ENCODE results near the gene CLOCK. TPM values are rescaled to one million over a fixed set of nuclear protein-coding genes. Genes with fewer than 3 reads are reported as not detected.
A peak's percentile ranks its signal among the peaks of the same experiment; 100 is the strongest.

The CLOCK gene
- total RNA-seq, 1 experiment from 2014 or later, result 9.5 TPM

GRCh38 chr4:55397126-55397436 lies 149.6 kb downstream of the CLOCK start:
- Mint-ChIP-seq H3K36me3 (ENCODE audit: insufficient read depth, unreplicated experiment) (peaks cover 47% of the 10 kb centered on the region), H3K4me3 (ENCODE audit: unreplicated experiment) (peak overlapping the region; percentile 91), H3K27me3 (ENCODE audit: insufficient read depth, unreplicated experiment) (no peaks in the 10 kb centered on the region), H3K4me1 (ENCODE audit: low read depth, unreplicated experiment) (peaks cover 24% of the 10 kb centered on the region), H3K9me3 (ENCODE audit: unreplicated experiment) (no peaks in the 10 kb centered on the region), H3K27ac (ENCODE audit: unreplicated experiment) (peak overlapping the region; percentile 91)
- Histone ChIP-seq H3K4me3 (ENCODE audit: low read depth, low read length) (peak overlapping the region; percentile 89), H3K4me1 (peaks cover 12% of the 10 kb centered on the region; the same call in 1 of the 2 replicates), H3K36me3 (ENCODE audit: control insufficient read depth, insufficient read depth, low read length) (no peaks in the 10 kb centered on the region), H3K27me3 (replicated peaks; ENCODE audit: control insufficient read depth, insufficient read depth, low read length) (no peaks in the 10 kb centered on the region), H3K9me3 (no peaks in the 10 kb centered on the region)
- no peak for TF ChIP-seq CTCF (IDR thresholded peaks at IDR 0.05; ENCODE audit: insufficient read depth in 1 of 2, low read depth in 1 of 2, low read length in 1 of 2, severe bottlenecking in 1 of 2, unreplicated experiment in 1 of 2)
- ChIA-PET CTCF (interaction anchor here (0.7 kb wide), 1 partner anchor 70 kb away, joined by 3 read pairs; no protein-coding TSS in a partner anchor), POLR2A (no interaction called here)
- intact Hi-C loops (cut with micrococcal nuclease; ENCODE audit: unreplicated experiment), result no loop called here
- BruUV-seq (replicated peaks), result no TSS peak
- no peak for DNase-seq

GRCh38 chr4:55396308-55397125 lies 150.2 kb downstream of the CLOCK start:
- peaks cover 12% of the 10 kb centered on the region; the same call in 1 of the 2 replicates for H3K4me1 ChIP-seq
- intact Hi-C loops (cut with micrococcal nuclease; ENCODE audit: unreplicated experiment), result no loop called here
- Mint-ChIP-seq H3K27me3 (ENCODE audit: insufficient read depth, unreplicated experiment) (no peaks in the 10 kb centered on the region), H3K9me3 (ENCODE audit: unreplicated experiment) (no peaks in the 10 kb centered on the region), H3K4me1 (ENCODE audit: low read depth, unreplicated experiment) (peaks cover 24% of the 10 kb centered on the region), H3K4me3 (ENCODE audit: unreplicated experiment) (peak overlapping the region; percentile 91), H3K36me3 (ENCODE audit: insufficient read depth, unreplicated experiment) (peaks cover 47% of the 10 kb centered on the region), H3K27ac (ENCODE audit: unreplicated experiment) (peak overlapping the region; percentile 94)
- TSS peak; percentile 30 for BruUV-seq (replicated peaks)
- POLR2A ChIA-PET, result no interaction called here
- H3K4me3 ChIP-seq (ENCODE audit: low read depth, low read length), result peak overlapping the region; percentile 89
- peak; percentile 56 to 65 for DNase-seq
- CTCF ChIA-PET, result interaction anchor here (0.7 kb wide), 1 partner anchor 69 kb away, joined by 3 read pairs; no protein-coding TSS in a partner anchor
- no peak for TF ChIP-seq CTCF (IDR thresholded peaks at IDR 0.05; ENCODE audit: insufficient read depth in 1 of 2, low read depth in 1 of 2, low read length in 1 of 2, severe bottlenecking in 1 of 2, unreplicated experiment in 1 of 2)
- no peaks in the 10 kb centered on the region for H3K36me3 ChIP-seq (ENCODE audit: control insufficient read depth, insufficient read depth, low read length)
- H3K9me3 ChIP-seq, result no peaks in the 10 kb centered on the region
- H3K27me3 ChIP-seq (replicated peaks; ENCODE audit: control insufficient read depth, insufficient read depth, low read length), result no peaks in the 10 kb centered on the region

GRCh38 chr4:55395529-55396307 lies 151.0 kb downstream of the CLOCK start, which contains the start of gene TMEM165:
TMEM165 (plus strand) TSS chr4:55395957; CDS start chr4:55396190, 233 bp downstream.
- peak within 1 kb of the TSS; percentile 89 for H3K4me3 ChIP-seq (ENCODE audit: low read depth, low read length)

More at GRCh38 chr4:55395529-55396307, 151.0 kb downstream of the CLOCK start, which contains the start of gene TMEM165:
- peaks cover 24% of the 10 kb centered on the region for H3K4me1 Mint-ChIP-seq (ENCODE audit: low read depth, unreplicated experiment)
- no peaks in the 10 kb centered on the region for H3K27me3 Mint-ChIP-seq (ENCODE audit: insufficient read depth, unreplicated experiment)
- POLR2A ChIA-PET, result interaction anchor here (0.7 to 1.1 kb wide), 3 partner anchors 10 to 734 kb away, joined by 3 to 4 read pairs (median 3); no protein-coding TSS in a partner anchor
- Histone ChIP-seq H3K27me3 (replicated peaks; ENCODE audit: control insufficient read depth, insufficient read depth, low read length) (no peaks in the 10 kb centered on the region), H3K4me1 (peaks cover 8% of the 10 kb centered on the region; the same call in 1 of the 2 replicates), H3K9me3 (no peaks in the 10 kb centered on the region), H3K36me3 (ENCODE audit: control insufficient read depth, insufficient read depth, low read length) (no peaks in the 10 kb centered on the region)
- peaks cover 40% of the 10 kb centered on the region for H3K36me3 Mint-ChIP-seq (ENCODE audit: insufficient read depth, unreplicated experiment)
- no peak for TF ChIP-seq CTCF (IDR thresholded peaks at IDR 0.05; ENCODE audit: insufficient read depth in 1 of 2, low read depth in 1 of 2, low read length in 1 of 2, severe bottlenecking in 1 of 2, unreplicated experiment in 1 of 2)
- intact Hi-C loops (cut with micrococcal nuclease; ENCODE audit: unreplicated experiment), result loop anchor here (1.0 to 2.0 kb wide), 3 partner anchors 9 to 49 kb away; partner anchors contain the start of gene SRD5A3
- no TSS peak for BruUV-seq (replicated peaks)
- no peaks in the 10 kb centered on the region for H3K9me3 Mint-ChIP-seq (ENCODE audit: unreplicated experiment)
- CTCF ChIA-PET, result interaction anchor here (0.8 kb wide), 1 partner anchor 9 kb away, joined by 4 read pairs; no protein-coding TSS in a partner anchor
- peak; percentile 91 to 95 for DNase-seq
- peak within 1 kb of the TSS; percentile 91 for H3K4me3 Mint-ChIP-seq (ENCODE audit: unreplicated experiment)
- H3K27ac Mint-ChIP-seq (ENCODE audit: unreplicated experiment), result peak within 1 kb of the TSS; percentile 94
